BE2C (cell line): Measurements from ENCODE around the gene TCERG1.
A peak's percentile ranks its signal among the peaks of the same experiment; 100 is the strongest.

Experiments
- DNase-seq: peaks from one replicate; pipeline ENCODE4 v3.0.0-alpha.2; 2020
- H3K27me3 ChIP-seq: fragments of 250-450 bp; sonication (Bioruptor Pico); 2 replicates; pipeline ENCODE4 v1.5.1; 2020; ENCODE audit warnings: mild to moderate bottlenecking
- H3K36me3 ChIP-seq: fragments of 250-450 bp; sonication (Bioruptor Pico); 2 replicates; pipeline ENCODE4 v1.5.1; 2020; ENCODE audit warnings: mild to moderate bottlenecking
- H3K4me1 ChIP-seq: fragments of 250-450 bp; sonication (Bioruptor Pico); 2 replicates; pipeline ENCODE4 v1.5.1; 2020
- H3K4me3 ChIP-seq: 2 replicates; pipeline ENCODE4 v1.5.1; 2011; ENCODE audit warnings: low read depth, low read length
- H3K9me3 ChIP-seq: fragments of 250-450 bp; sonication (Bioruptor Pico); 2 replicates; pipeline ENCODE4 v1.5.1; 2020
- CTCF ChIP-seq: IDR thresholded peaks from 2 replicates; pipeline ENCODE4 v1.5.1; 2012; ENCODE audit warnings: mild to moderate bottlenecking, low read depth, low read length

The TCERG1 gene

DNA sequence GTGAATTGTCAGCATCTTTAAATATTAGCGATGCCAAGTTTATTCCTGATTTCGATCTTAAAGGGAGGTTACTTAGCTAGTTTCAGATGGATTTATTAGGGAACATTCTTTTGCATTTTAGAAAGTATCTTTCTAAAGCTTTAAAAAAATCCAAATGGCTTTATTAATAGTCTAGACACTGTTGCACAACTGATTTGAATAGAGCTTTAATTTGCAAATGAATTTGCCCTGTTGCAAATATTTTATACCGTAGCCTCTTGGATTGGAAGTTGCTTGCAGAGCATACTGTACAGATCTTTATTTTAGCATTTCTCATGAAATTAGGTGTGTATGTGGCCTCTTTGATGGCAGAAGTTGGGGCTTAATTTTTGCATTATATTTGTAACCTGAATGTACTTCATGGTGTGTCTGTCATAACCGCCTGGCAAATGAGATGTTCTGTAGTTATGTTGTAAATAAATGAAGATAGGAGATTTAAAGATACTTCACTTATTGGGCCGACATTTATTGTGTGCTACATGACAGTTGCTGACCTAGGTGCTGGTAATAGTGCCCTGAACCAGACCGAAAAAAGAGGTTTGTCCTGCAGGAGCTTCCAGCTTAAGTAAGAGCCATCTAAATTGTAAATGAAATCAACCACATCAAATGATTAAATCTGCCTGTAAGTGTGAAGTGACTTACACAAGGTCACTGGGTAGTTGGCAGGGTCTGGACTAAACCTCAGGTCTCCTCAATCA is 1.8 kb downstream of the TCERG1 start:
- no peak for TF ChIP-seq CTCF
- no peak for DNase-seq
- Histone ChIP-seq H3K4me1 (no peaks in the 10 kb centered on the region; the same call in 1 of the 2 replicates), H3K9me3 (no peaks in the 10 kb centered on the region), H3K4me3 (peak overlapping the region; percentile 91), H3K27me3 (no peaks in the 10 kb centered on the region), H3K36me3 (peaks cover 5% of the 10 kb centered on the region)

DNA sequence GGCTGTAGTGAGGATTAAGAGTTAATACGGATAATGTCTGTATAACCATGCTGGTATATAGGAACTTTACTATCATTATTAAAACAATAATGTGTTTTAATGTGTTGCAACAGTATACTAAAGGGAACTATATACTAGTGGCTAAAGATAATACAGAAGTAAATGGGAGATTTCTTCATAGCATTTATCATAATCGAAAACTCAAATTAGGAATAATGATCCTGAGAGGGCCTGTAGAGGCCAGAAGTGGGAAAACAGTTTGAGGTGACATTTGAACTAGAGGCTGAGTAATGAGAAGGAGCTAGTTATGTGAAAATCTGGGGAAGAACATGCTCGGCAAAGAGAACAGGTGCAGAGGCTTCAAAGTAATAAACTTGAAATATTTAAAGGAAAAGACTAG is 2.9 kb downstream of the TCERG1 start:
- DNase-seq = no peak
- H3K4me1 ChIP-seq = no peaks in the 10 kb centered on the region; the same call in 1 of the 2 replicates
- H3K9me3 ChIP-seq = no peaks in the 10 kb centered on the region
- no peak for TF ChIP-seq CTCF
- peak overlapping the region; percentile 91; the same call in 1 of the 2 replicates for H3K4me3 ChIP-seq
- no peaks in the 10 kb centered on the region for H3K27me3 ChIP-seq
- H3K36me3 ChIP-seq = peaks cover 10% of the 10 kb centered on the region

- no peak overlapping the region for H3K4me3 ChIP-seq
- H3K9me3 ChIP-seq = no peaks in the 10 kb centered on the region
- peaks cover 24% of the 10 kb centered on the region for H3K36me3 ChIP-seq
- no peaks in the 10 kb centered on the region for H3K27me3 ChIP-seq
- H3K4me1 ChIP-seq = no peaks in the 10 kb centered on the region; the same call in 1 of the 2 replicates
- no peak for DNase-seq
- peak; percentile 46 for TF ChIP-seq CTCF
Measured at GRCh38 chr5:146451411-146451810, 4.3 kb downstream of the TCERG1 start.

DNA sequence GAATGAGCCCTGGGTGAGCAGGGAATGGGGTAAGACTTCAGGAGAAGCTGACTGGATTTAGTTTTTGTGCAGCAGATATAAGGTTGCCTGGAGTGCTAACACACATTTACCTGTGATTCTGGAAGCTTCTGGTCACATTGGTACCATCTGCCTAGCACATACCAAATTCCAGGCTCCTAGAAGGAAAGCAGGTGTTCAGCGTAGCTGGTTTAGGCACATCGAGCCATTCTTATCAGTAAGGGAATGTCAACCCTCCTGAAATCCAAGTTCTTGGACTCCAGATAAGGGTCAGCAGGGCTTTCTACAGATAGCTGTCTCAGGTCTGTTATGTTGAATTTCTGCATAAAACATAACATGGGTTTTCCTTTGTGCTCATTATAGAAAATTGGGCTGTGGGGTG is 10.3 kb downstream of the TCERG1 start:
- Histone ChIP-seq H3K9me3 (no peaks in the 10 kb centered on the region), H3K27me3 (no peaks in the 10 kb centered on the region), H3K4me1 (no peaks in the 10 kb centered on the region; the same call in 1 of the 2 replicates), H3K36me3 (peaks cover 73% of the 10 kb centered on the region), H3K4me3 (no peak overlapping the region)
- no peak for DNase-seq
- no peak for TF ChIP-seq CTCF

DNA sequence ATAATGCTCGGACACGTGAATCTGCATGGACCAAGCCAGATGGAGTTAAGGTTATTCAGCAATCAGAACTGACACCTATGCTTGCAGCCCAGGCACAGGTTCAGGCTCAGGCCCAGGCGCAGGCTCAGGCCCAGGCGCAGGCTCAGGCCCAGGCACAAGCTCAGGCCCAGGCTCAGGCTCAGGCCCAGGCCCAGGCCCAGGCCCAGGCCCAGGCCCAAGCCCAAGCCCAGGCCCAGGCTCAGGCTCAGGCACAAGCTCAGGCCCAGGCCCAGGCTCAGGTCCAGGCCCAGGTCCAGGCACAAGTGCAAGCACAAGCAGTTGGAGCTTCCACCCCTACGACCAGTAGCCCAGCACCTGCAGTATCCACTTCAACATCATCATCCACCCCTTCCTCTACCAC is 11.8 kb downstream of the TCERG1 start:
- H3K27me3 ChIP-seq = no peaks in the 10 kb centered on the region
- H3K9me3 ChIP-seq = no peaks in the 10 kb centered on the region
- H3K4me1 ChIP-seq = no peaks in the 10 kb centered on the region
- H3K4me3 ChIP-seq = no peak overlapping the region
- peaks cover 88% of the 10 kb centered on the region for H3K36me3 ChIP-seq
- DNase-seq = no peak
- no peak for TF ChIP-seq CTCF

DNA sequence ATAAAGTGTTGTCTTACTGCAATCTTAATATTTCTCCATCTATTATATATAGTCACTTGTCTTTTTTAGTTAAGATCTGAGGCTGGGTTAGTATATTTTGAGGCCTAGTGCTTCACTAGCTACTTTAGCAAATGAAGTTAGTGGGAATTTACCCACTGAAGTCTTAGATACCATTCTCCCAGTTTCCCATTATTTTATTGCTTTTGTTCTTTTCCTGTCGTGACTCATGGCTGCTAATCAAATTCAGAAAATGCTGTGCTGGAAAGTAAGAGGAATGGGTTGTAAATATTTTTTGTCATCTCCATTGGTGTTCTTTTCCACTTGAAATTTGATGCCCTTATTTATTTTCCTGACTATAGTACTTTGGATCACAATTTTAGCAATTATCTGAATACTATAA is 14.2 kb downstream of the TCERG1 start:
- H3K36me3 ChIP-seq = peaks cover 85% of the 10 kb centered on the region
- H3K4me1 ChIP-seq = no peaks in the 10 kb centered on the region
- DNase-seq = no peak
- H3K9me3 ChIP-seq = no peaks in the 10 kb centered on the region
- no peaks in the 10 kb centered on the region for H3K27me3 ChIP-seq
- no peak overlapping the region for H3K4me3 ChIP-seq
- no peak for TF ChIP-seq CTCF
